Dedifferentiated amniotic fluid mesenchymal stem cell (primary cell): ENCODE data around the gene MYRIP.
A peak's percentile ranks its signal among the peaks of the same experiment; 100 is the strongest.
"Not testable (repeated sequence)": the region's sequence is repeated elsewhere in the genome, so short reads cannot be mapped to it uniquely, and the experiment has no call there.

Source experiments
- DNase-seq: peaks from one replicate; pipeline ENCODE4 v3.0.0-alpha.2; 2016; ENCODE audit errors: extremely low spot score

MYRIP gene

DNA sequence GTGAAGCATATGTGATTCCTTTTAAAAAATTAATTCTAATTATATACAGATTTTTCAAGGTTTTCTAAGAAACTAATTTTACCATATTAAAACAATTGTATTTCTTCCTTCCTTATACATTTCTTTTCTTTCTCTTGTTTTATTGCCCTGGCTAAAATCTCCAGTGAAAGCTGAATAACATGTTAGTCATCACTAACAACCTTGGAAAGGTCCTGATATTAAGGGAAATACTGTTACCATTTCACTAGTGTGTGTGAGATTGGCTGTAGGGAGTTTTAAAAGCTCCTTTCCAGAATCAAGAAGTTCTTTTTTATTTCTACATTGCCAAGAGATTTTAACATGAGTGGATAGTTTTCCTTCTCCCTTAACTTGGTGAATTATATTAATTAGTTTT is 270.4 kb downstream of the MYRIP start:
- peak; percentile 22 for DNase-seq

DNA sequence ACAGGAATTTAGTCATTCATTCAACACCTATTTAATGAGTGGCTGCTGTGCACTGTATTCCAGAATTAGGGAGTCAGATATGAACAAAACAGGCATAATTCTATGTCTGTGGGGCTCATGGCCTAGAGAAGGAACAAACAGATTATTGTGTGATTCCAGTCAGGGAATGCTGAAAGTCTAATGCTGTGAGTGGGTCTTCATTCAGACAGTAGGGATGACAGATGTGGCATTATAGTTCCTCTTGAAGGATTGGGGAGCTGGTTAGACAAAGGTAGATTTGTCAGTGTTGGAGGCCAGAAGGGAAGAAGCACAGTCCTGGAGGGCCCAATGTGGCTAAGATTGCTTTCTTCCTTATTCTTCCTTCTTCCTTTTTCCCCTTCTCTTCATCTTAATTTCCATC is 273.7 kb downstream of the MYRIP start:
- DNase-seq = no peak

DNA sequence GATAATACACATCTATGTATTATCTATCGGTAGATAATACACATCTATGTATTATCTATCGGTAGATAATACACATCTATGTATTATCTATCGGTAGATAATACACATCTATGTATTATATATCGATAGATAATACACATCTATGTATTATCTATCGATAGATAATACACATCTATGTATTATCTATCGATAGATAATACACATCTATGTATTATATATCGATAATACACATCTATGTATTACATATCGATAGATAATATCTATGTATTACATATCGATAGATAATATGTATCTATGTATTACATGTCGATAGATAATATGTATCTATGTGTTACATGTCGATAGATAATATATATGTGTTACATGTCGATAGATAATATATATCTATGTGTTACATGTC is 275.0 kb downstream of the MYRIP start:
- not testable (repeated sequence) for DNase-seq

DNA sequence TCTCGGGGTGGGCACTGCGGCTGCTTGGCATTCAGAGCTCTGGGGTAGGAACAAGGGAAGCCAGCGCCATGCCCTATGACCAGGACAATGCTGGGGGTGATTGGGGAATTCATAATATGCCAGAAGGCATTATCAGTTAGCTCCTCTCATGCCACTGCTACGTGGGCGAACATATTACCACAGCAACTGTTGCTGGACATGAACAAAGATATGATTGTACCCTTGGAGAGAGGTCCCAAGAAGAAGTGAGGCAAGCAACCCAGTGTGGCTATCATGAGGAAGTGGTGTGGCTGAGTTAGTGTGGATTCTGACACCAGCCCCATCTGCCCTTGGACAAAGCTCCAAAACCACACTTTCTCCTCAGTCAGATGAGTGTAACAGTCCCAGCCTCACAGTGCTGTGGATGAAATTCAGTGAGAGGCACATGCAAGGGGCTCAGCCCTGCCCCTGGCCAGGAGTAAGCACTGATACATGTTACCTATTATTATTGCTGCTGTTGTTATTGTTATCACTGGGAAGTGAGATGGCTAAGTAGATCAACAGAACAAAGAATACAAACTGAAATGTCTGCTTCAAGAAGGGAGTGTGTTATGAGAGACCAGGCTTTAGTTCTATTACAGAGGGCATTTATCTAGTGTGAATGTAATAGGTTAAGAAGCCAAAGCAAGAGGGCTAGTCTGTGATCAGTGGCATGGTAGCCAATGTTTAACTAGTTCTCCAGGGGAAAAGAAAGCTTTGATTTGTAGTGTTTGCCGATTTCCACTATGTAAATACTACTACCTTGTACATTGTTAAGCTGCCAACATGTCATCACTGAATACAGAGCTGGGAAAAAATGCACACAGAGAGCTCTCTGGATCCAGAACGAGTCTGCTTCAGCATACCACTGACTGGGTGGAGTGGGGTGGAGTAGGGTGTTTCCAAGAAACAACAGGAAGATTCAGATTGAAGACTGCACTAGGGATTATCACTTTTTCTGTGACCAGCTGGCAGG is 277.8 kb downstream of the MYRIP start:
- peak; percentile 53 for DNase-seq

DNA sequence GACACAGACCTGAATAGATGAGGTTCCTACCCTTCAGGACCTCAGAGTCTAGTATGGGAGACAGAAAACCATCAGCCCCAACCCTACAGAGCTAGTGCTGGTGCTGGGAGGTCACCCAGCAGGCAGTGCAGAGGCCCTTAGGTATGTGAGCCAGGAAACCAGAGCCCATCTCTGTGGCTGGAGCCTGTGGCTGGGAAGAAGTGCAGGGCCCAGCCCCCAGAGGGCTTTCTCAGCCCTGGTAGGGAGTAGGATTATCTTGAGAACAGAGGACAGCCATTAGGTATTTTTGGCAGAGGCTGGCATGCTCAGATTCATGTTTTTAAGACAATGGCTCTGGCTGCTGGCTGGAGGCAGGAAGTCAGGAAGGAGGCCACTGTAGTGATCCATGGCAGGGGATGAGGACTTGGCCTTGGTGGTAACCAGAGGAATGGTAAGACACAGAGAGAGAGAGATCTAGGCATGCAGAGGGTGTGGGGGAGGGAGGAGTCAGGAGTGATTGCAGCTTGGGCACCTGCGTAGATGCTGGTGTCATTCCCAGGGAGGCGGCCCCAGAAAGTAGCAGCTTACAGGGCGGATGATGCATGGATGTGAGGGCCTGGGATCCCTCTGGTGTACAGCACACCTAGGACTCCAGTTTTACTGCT is 279.2 kb downstream of the MYRIP start:
- DNase-seq = no peak

DNA sequence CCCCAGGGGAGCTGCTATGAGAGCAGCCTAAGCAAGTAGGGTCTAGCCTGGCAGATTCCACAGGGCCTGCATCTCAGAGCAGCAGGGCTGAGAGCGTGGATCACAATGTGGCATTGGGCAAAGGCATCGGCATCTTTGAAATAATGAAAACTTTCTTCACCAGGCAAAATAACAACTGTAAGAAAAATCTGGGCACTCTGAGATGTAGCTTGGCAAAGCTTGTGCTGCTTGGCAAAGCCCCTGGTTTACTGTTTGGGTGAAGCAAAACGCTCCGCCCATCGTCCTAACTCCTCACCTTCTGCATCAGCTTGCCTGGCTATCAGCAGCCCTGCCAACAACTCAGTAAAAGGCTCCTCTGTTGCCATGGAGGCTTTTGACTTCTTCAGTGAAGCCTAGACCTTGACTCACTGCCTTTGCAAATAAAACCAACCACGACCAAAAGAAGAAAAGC is 287.3 kb downstream of the MYRIP start:
- no peak for DNase-seq

DNA sequence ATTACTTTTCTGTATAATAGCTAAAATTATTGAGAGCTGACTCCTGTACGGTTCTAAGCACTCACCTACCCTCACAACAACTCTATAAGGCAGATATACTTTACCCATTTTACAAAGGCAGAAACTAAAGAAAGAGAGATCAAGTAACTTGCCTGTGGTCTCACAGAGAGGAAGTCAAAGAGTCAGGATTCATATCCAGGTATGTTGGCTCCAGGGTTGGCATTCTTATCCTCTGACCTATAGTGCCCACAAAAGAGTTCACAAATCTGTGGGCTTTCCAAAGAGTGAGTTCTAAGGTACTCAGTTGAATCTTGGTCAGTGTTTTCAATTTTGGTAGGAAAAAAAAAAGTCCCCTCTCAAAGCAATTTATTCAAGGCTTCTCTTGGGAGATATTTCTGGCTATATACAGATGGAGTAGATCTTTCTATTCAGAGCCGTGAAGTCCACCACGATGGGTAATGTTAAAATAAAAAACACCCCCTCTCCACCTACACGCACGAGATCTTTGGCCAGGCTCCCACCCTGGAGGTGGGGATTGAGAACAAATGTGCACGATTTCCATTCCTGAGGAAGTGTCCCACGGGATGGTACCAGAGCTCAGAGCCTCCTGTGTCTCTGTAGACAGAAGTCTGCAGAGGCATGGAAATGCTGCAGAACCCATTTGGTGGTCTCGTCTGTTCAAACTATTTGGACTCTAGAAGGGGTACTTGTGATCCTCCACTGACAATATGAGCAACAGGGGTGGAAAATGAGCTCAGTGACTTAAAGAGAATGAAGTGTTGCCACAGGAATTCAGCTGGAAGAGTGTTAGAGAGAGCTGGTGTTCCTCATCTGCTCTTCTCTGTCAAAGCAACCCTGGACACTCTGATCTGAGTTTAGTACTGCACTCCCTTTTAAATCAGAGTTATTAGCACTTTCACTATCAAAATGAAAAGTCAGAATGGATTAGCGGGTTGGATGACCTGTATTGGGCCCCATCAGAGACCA is 288.0 kb downstream of the MYRIP start:
- DNase-seq = no peak

DNA sequence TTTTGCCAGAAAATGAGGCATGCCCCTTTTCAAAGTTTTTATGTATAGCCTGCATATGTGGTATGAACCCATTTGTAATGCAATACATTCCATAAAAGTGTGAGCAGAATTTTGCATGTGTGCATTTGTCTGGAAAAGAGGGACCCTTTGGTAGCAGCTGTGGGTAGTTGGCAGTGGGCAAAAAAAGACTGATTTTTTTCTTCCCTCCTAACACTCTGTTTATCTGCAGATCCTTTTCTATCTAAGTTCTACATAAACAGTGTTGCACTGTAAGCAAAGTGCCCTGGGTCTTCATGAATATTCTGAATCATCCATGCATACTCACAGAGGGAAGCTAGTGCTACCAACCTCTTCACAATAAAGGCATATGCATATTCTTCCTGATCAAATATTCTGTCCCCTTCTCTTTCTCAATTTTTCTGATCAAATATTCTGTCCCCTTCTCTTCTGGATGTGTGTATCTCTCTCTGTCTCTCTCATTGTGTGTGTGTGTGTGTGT is 288.9 kb downstream of the MYRIP start:
- DNase-seq = no peak

DNA sequence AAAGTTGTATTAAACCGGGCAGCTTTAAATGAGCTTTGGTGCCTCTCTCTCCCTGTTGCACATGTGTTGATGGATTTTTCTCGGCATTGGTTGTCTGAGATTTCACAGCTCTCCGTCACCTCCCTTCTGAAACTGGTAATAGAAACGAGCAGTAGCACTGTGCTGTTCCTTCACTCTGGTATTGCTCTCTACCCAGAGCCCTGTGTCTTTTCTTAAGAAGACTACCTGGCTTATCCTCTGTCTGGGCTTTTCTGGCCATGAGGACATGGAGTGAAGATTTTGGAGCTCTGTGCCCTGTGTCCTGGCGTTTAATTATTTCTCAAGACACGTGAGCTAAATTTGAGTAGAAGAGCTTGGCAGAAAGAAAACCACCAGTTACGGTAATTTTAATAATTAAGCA is 290.5 kb downstream of the MYRIP start:
- no peak for DNase-seq

DNA sequence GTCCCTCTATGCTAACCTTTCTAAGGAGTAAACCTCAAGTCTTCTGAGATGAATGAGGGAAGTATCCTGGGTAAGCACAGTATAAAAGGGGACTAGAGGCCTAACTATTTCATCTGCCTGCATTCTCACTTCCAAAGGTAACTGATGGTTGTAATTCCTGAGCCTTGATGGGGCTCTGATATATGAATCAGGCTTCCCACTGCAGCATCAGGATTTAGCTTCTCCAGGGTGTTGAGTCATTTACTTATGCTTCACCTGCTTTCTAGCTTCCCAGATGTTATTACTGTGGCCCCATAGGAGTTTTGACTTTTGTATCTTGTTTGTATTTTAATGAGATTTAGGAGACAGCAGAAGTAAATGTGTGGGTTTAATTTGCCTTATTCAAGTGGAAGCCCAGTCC is 292.8 kb downstream of the MYRIP start:
- DNase-seq = no peak

DNA sequence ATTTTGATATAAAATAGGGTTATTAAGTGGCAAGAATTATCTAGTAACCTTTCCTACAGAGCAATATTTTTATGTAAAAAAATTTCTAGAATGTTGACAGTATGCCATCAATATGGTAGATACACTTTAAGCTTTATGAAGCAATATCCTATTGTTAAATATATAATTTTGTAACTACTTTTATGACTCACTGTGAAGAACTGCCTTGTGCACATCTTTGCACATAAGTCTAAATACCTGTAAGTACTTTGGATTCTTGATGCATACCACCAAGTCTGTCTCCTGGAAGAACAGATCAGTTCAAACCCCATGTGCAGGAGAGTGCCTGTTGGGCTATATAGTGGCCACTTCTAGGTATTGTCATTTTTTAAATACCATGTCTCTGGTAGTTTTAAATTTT is 294.4 kb downstream of the MYRIP start:
- DNase-seq = no peak

DNA sequence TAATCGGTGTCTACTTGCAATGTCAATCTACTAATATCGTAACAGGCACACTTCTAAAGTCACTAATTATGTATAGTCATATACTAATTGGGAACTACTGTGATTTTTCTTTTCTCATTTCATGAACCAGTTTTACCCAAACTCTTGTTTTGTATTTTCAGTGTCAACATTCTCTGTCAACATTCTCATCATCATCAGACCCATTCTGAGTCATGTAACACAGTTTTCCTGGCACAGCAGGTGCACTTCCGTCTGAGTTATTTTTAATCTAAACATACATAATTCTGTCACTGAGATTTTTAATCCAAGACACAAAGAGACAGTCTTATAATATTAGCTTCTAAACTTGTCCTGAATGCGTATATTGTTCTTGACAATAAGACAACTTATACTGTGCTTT is 295.0 kb downstream of the MYRIP start:
- no peak for DNase-seq

DNA sequence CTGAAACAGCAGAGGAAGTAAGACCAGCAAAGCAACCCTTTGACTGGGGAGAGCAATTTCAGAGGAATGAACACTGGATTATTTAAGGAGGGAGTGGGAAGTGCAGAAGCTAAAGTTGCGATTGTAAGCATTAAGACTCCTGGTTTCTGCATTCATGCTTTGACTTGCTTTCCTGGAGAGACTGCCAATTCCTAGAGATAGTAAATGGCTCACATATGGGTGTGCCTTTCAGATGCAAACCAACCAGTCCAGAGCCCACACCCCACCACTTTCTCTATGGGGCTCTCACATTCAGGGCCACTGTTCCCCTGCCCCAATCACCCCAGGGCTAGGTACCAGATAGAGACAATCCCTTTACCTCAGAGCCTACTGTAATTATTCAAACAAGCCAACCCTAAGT is 299.2 kb downstream of the MYRIP start:
- DNase-seq = no peak

DNA sequence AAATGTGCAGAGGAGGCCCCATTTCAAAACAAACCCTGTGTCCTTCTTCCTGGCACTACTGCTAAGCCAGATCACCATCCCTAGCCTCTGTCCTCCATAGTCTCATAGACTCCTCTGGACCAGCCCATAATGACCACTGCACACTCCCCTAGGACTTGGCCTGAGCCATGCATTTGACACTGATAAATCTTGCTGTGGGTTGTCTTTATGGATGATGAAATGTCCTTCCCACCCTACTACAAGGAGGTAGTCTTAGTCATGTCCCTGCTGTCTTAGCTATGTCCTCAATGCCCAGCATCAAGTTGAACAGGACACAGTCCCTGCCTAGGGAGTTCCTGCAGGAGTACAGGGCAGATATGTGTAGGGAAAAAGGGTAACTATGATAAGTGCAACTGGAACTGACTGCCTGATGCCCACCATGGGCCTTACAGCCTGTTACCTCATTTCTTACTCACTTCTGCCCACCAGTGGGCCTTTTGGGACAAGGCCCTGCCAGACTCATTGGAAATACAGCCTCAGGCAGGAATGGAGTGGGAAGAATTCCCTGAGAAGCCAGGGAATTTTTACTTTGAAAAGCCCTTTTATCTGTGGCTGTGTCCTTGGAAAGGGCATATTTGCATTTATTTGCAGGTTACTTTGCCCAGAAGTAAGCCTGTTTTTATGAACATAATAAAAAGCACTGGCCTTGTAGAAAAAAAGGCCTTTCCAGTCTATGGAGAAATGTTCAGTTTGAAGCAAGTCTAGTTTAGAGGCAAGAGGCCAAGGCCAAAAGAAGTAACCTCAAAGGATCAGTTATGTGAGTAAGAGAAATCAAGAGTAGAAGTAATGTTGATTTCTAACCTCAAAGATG is 300.5 kb downstream of the MYRIP start:
- DNase-seq = peak; percentile 53

DNA sequence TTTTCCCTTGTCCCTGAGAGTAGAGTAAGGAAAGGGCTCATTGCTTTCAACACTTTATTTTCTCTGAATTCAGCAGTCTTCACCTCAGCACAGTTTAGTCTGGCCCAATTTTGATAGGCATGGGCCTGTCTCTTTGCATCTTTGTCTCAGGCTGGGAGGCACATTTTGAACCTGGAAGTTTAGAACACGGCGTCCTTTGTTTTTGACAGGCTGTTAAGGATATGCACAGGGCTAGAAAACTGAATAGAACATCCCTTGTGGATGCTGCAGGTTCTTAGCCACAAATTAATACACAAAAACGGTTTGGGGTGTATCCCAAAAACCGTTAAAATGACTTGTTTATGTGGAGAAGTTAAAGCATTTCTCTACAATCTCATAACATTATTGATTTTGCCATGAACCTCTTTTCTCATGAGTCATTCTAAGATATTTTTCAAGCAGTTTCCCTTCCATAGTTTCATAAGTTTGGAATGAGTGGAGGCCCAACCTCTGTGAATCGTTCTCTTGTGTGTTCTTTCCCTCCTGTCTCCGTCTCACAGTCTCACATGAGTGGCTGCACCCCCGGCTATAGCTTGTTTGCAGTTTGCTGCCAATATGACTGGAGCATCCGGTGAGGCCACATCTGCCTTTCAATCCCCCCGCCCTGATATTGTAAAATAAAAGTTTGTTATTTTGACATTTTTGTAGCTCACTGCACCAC is 307.2 kb downstream of the MYRIP start:
- peak; percentile 73 for DNase-seq

DNA sequence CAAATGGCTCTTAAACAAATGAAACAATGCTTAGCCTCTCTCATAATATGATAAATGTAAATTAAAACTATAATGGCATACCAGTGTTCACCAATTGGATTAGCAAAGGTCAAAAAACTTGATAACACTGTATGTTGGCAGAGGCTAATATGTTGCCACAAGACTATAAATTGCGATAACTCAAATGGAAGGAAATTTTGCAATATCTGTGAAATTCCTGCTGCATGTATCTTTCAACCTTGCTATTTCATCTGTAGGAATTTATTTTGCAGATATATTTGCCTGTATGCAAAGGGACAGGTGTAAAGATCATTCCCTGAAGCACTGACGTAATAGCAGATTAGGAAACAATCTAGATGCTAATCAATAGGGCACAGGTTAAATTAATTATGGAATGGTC is 308.7 kb downstream of the MYRIP start:
- no peak for DNase-seq

DNA sequence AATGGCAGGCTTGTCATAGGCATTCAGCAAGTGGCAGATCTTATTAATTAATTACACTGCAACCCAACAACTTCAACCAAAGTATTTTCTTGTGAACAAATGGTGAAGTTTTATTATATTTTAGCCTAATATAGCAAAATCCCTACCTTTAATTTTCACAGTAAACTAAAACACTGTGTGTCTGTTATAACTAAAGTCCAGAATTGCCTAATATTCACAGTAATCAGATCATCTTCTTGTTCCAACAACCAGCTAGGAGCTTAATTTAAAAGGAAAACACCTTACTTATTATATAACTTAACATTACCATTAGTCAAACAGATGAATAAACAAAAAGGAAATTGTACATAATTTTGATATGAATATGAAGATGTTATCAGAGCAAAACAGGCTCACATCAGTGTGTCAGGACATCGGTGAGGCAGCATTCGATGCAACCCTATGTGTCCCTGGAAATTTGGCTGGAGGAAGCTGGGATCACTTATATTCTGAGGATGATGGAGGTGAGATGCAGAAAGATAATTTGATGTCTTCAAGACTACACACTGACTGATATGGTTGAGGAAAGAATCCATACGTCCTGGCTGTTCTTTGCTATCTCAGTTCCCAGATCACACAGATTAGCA is 310.8 kb downstream of the MYRIP start:
- no peak for DNase-seq

DNA sequence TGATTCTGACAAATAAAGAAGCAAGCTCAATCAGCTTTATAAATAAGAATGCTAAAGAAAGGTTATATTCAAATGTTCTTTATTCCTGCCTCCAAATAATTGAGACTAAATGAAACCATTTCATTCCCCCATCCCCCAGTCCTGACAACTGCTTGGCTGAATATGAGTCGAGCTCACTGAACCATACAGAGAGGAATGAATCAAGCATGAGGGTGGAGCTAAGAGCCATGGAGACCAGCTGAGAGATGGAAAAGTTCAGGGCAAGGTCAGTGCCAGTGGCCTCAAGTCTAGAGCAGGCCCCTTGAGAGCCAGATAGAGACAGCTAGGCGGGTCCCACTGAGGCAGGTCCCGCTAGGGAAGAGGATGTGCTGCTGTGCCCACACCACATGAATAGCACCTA is 311.4 kb downstream of the MYRIP start:
- peak; percentile 82 for DNase-seq

DNA sequence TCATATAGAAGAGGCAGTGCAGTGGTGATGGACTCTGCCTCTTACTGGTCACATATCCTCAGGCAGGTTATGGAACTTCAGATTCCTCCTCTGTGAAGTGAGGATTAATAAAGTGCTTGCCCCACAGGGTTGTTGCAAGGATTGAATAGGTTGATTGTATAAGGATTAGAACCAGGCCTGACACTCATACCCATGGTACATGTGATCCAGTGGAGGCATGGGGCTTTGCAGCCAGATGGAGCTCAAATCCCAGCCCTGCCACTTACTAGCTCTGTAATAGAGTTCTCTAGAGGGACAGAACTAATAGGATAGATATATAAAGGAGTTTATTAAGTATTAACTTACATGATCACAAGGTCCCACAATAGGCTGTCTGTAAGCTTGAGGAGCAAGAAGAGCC is 315.5 kb downstream of the MYRIP start:
- no peak for DNase-seq

DNA sequence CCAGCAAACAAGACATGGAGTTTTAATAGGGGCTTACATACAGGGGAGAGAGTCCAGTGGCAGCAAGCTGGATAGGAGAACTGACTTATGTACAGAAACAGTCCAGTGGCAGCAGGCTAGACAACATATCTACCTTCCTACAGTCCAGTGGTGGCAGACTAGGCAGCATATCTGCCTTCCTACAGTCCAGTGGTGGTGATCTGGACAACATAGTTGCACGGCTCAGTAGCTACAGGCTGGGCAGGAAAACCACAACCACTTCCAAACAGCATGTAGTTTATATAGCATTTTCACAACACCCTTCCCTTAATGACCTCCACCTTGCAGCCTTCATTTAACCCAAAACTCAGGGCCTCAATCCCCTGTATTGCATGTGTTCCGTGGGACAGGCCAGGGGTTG is 318.8 kb downstream of the MYRIP start:
- DNase-seq = no peak
